ENCODE data around the gene FAM76A. TPM values are rescaled to one million over a fixed set of nuclear protein-coding genes. Genes with fewer than 3 reads are reported as not detected.
"Not testable (repeated sequence)": the region's sequence is repeated elsewhere in the genome, so short reads cannot be mapped to it uniquely, and the experiment has no call there.

FAM76A gene
- total RNA-seq: 15.3 and 15.4 TPM in 2 replicates

GRCh38 chr1:27725374-27726172 lies at the start of gene FAM76A:
Gene FAM76A, plus strand, starts transcription at chr1:27725961. Its CDS starts 120 bp downstream, at chr1:27726081.
- intact Hi-C loops (cut with micrococcal nuclease): loop anchor here (1.0 kb wide), 3 partner anchors 48 to 105 kb away; partner anchors contain the start of genes IFI6, PPP1R8 and STX12

- intact Hi-C loops (cut with micrococcal nuclease): no loop called here
Observed at GRCh38 chr1:27676410-27676809, 49.4 kb upstream of the FAM76A start.

GRCh38 chr1:27678747-27679146 lies 47.0 kb upstream of the FAM76A start:
- intact Hi-C loops (cut with micrococcal nuclease): no loop called here

- intact Hi-C loops (cut with micrococcal nuclease): not testable (repeated sequence)
Observed at GRCh38 chr1:27680225-27680791, 45.5 kb upstream of the FAM76A start.

GRCh38 chr1:27681580-27681979 lies 44.2 kb upstream of the FAM76A start:
- intact Hi-C loops (cut with micrococcal nuclease): not testable (repeated sequence)

- intact Hi-C loops (cut with micrococcal nuclease): no loop called here
Observed at GRCh38 chr1:27682351-27682944, 43.3 kb upstream of the FAM76A start.

- intact Hi-C loops (cut with micrococcal nuclease): no loop called here
Observed at GRCh38 chr1:27684176-27684575, 41.6 kb upstream of the FAM76A start.

- intact Hi-C loops (cut with micrococcal nuclease): no loop called here
Observed at GRCh38 chr1:27686223-27686990, 39.4 kb upstream of the FAM76A start.

- intact Hi-C loops (cut with micrococcal nuclease): no loop called here
Observed at GRCh38 chr1:27687906-27688305, 37.9 kb upstream of the FAM76A start.

GRCh38 chr1:27689423-27690173 lies 36.2 kb upstream of the FAM76A start:
- intact Hi-C loops (cut with micrococcal nuclease): no loop called here

GRCh38 chr1:27690183-27690582 lies 35.6 kb upstream of the FAM76A start:
- intact Hi-C loops (cut with micrococcal nuclease): no loop called here

- intact Hi-C loops (cut with micrococcal nuclease): not testable (repeated sequence)
Observed at GRCh38 chr1:27696835-27697234, 28.9 kb upstream of the FAM76A start.

- intact Hi-C loops (cut with micrococcal nuclease): no loop called here
Observed at GRCh38 chr1:27704958-27705357, 20.8 kb upstream of the FAM76A start.

- intact Hi-C loops (cut with micrococcal nuclease): no loop called here
Observed at GRCh38 chr1:27705545-27705944, 20.2 kb upstream of the FAM76A start.

GRCh38 chr1:27710574-27710973 lies 15.2 kb upstream of the FAM76A start:
- intact Hi-C loops (cut with micrococcal nuclease): no loop called here

GRCh38 chr1:27713139-27713725 lies 12.5 kb upstream of the FAM76A start:
- intact Hi-C loops (cut with micrococcal nuclease): no loop called here

- intact Hi-C loops (cut with micrococcal nuclease): no loop called here
Observed at GRCh38 chr1:27713869-27714513, 11.8 kb upstream of the FAM76A start.

- intact Hi-C loops (cut with micrococcal nuclease): no loop called here
Observed at GRCh38 chr1:27716262-27716895, 9.4 kb upstream of the FAM76A start.
